NT2/D1 (cell line): ENCODE results near the gene SLC38A10.

ENCODE experiments used
- DNase-seq: peaks from one replicate; pipeline ENCODE4 v3.0.0-alpha.2; 2011; ENCODE audit warnings: low read depth, low spot score
- H3K27me3 ChIP-seq: 2 replicates; pipeline ENCODE4 v1.6.0; 2011; ENCODE audit warnings: mild to moderate bottlenecking; ENCODE audit not compliant: insufficient read length, insufficient read depth
- H3K36me3 ChIP-seq: 2 replicates; pipeline ENCODE4 v1.6.1; 2011; ENCODE audit warnings: mild to moderate bottlenecking, low read length, mixed read lengths; ENCODE audit not compliant: insufficient read depth, insufficient read length
- H3K4me1 ChIP-seq: 2 replicates; pipeline ENCODE4 v1.5.1; 2011; ENCODE audit not compliant: insufficient read depth, insufficient read length
- H3K4me3 ChIP-seq: 2 replicates; pipeline ENCODE4 v1.5.1; 2011; ENCODE audit warnings: low read depth; ENCODE audit not compliant: insufficient read length
- H3K9ac ChIP-seq: 2 replicates; pipeline ENCODE4 v1.6.0; 2011; ENCODE audit warnings: low read depth; ENCODE audit not compliant: insufficient read length
- H3K9me3 ChIP-seq: 2 replicates; pipeline ENCODE4 v1.5.1; 2011; ENCODE audit warnings: mild to moderate bottlenecking, low read length; ENCODE audit not compliant: insufficient read depth
- SUZ12 ChIP-seq: IDR thresholded peaks from 2 replicates; pipeline ENCODE4 v1.6.1; 2011; ENCODE audit not compliant: insufficient read length, insufficient read depth; ENCODE audit errors: extremely low read depth
- YY1 ChIP-seq: IDR thresholded peaks from 2 replicates; pipeline ENCODE4 v1.6.1; 2011; ENCODE audit not compliant: insufficient read length, insufficient read depth
- ZNF274 ChIP-seq: IDR thresholded peaks from 2 replicates; pipeline ENCODE4 v1.6.1; 2011; ENCODE audit warnings: mild to moderate bottlenecking, low read depth, low read length

The SLC38A10 gene

DNA sequence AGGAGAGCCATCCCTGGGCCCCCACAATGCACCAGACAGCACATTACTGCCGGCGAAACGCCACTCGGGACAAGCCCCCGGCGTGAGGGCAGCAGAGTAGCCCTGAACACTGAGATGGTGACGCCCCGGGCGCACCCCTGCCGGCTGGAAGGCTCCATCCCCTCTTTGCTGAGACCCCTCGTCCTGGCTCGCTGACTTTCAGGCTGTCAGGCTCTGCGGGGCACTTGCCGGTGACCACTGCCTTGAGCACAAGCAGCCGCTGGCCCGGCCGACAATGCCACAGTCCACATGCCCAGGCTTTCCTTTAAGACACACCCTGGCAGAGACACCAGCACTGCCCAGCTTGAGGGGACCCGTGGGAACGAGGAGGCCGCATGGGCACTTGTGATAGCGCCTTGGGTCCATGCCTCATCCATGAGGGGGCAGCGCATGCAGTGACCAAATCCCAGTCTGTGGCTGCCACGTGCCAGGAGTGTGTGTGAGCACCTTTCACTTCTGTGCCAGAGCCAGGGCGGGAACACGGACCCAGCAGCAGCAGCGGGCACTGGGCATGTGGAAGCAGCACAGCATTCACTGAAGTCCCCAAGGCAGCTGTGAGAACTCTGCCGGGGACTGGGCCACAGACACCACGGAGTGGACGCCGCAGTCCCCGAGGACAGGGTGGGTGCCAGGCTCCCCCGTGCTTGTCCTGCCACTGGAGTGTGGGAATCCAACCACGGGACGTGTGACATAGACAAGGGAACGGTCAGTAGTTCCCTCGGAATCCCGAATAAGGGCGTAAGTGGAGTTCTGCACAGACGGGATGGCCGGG, 31.5 kb downstream of the SLC38A10 start:
- Histone ChIP-seq H3K27me3 (no peaks in the 10 kb centered on the region), H3K9me3 (no peaks in the 10 kb centered on the region), H3K4me3 (no peak overlapping the region), H3K36me3 (peaks cover 79% of the 10 kb centered on the region), H3K4me1 (peaks cover 5% of the 10 kb centered on the region), H3K9ac (no peak overlapping the region)
- TF ChIP-seq SUZ12 (no peak), ZNF274 (no peak), YY1 (no peak)
- DNase-seq: no peak

GRCh38 chr17:81261582-81262336, 33.3 kb downstream of the SLC38A10 start:
- Histone ChIP-seq H3K4me1 (peaks cover 5% of the 10 kb centered on the region), H3K4me3 (no peak overlapping the region), H3K36me3 (peaks cover 85% of the 10 kb centered on the region), H3K27me3 (no peaks in the 10 kb centered on the region), H3K9ac (no peak overlapping the region), H3K9me3 (no peaks in the 10 kb centered on the region)
- DNase-seq: no peak
- TF ChIP-seq YY1 (no peak), SUZ12 (no peak), ZNF274 (no peak)

DNA sequence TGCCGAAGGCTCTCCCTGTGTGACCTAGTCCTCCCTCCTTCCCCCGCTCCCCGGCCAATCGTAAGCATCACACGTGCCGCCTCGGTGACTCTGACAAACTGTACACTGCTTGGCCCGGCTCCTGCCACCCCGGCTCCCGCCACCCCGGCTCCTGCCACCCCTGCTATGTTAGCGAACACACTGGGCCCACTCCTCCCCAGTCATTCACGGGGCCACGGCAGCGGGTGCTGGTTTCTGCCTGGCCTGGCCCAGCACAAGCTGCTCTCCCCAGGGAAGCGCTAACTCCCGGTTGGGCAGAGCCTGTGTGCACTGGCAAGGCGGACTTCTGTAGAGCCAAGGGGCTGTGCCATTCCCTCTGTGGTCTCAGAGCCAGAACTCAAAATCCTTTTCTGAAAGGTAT, 34.0 kb downstream of the SLC38A10 start:
- Histone ChIP-seq H3K9ac (no peak overlapping the region), H3K27me3 (no peaks in the 10 kb centered on the region), H3K4me1 (peaks cover 5% of the 10 kb centered on the region), H3K9me3 (no peaks in the 10 kb centered on the region), H3K36me3 (peaks cover 86% of the 10 kb centered on the region), H3K4me3 (no peak overlapping the region)
- no peak for DNase-seq
- TF ChIP-seq SUZ12: no peak
- no peak for TF ChIP-seq ZNF274
- TF ChIP-seq YY1: no peak

- Histone ChIP-seq H3K9me3 (no peaks in the 10 kb centered on the region), H3K36me3 (peaks cover 83% of the 10 kb centered on the region), H3K4me1 (peaks cover 7% of the 10 kb centered on the region), H3K4me3 (no peak overlapping the region), H3K9ac (no peak overlapping the region), H3K27me3 (no peaks in the 10 kb centered on the region)
- no peak for TF ChIP-seq YY1
- TF ChIP-seq SUZ12: no peak
- TF ChIP-seq ZNF274: no peak
- no peak for DNase-seq
These were observed 34.5 kb downstream of the SLC38A10 start for GRCh38 chr17:81260641-81261040.

DNA sequence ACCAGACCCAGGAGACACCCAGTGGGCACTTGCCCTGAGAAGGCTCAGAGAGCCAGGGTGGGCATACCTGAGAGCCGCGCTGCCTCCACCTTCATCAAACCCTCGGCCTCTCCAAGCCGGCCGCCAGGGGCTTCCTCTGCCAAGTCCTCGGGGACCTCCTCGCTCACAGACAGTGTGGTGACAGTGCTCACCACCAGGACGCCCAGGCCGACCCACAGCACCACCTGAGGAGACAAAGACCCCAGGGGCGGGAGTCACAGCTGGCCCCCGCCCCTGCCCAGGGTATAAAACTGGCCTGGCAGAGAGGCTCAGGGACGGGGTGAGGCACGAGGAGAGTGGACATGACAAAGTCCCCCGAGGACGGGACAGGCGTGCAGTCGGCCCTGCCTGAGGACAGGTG, 34.9 kb downstream of the SLC38A10 start:
- TF ChIP-seq YY1: no peak
- no peak for TF ChIP-seq SUZ12
- TF ChIP-seq ZNF274: no peak
- Histone ChIP-seq H3K4me1 (peaks cover 12% of the 10 kb centered on the region), H3K9me3 (no peaks in the 10 kb centered on the region), H3K27me3 (no peaks in the 10 kb centered on the region), H3K9ac (no peak overlapping the region), H3K36me3 (peaks cover 78% of the 10 kb centered on the region), H3K4me3 (no peak overlapping the region)
- DNase-seq: no peak

DNA sequence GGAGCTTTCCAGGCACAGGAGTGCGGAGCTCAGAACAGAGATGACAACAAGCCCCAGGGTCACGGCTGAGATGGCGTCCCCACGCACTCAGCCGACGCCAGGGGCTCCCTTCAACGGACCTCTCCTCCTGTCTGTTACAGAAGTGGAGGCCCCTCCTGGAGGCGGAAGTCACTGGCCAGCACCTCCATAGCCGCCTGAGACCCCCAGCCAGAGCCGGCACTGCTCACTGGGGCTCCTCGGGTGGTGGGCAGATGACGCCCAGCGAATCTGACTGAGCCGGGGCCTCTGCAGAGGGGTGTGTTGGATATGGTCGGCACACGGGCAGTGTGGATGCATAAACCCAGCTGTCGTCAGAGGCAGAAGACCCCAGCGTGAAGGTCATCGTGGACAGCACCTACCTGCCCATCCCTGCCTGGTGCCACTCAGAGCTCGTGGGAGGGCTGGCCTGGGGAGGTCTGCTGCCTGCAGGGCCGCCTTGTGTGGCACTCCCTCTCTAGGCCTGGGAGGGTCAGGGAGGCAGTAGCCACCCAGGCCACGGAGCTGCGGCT, 36.0 kb downstream of the SLC38A10 start:
- DNase-seq: no peak
- TF ChIP-seq YY1 (no peak), SUZ12 (no peak), ZNF274 (no peak)
- no peaks in the 10 kb centered on the region for H3K9me3 ChIP-seq
- no peak overlapping the region for H3K9ac ChIP-seq
- no peak overlapping the region for H3K4me3 ChIP-seq
- peaks cover 13% of the 10 kb centered on the region for H3K4me1 ChIP-seq
- peaks cover 69% of the 10 kb centered on the region for H3K36me3 ChIP-seq
- no peaks in the 10 kb centered on the region for H3K27me3 ChIP-seq

- Histone ChIP-seq H3K9ac (no peak overlapping the region), H3K4me1 (peaks cover 10% of the 10 kb centered on the region), H3K9me3 (no peaks in the 10 kb centered on the region), H3K4me3 (no peak overlapping the region), H3K36me3 (peaks cover 65% of the 10 kb centered on the region), H3K27me3 (no peaks in the 10 kb centered on the region)
- TF ChIP-seq SUZ12: no peak
- no peak for TF ChIP-seq YY1
- TF ChIP-seq ZNF274: no peak
- DNase-seq: no peak
These were observed 36.8 kb downstream of the SLC38A10 start for GRCh38 chr17:81258292-81258691.
